ENCODE measurements around the gene LTBP3. TPM values are rescaled to one million over a fixed set of nuclear protein-coding genes. Genes with fewer than 3 reads are reported as not detected.

The LTBP3 gene
- total and polyA plus RNA-seq, 2 donors (not counting 1 experiment from before 2014, with no cell fraction given) = 37.3 to 40.4 TPM

GRCh38 chr11:65599955-65600246, 41.7 kb upstream of the LTBP3 start:
- no peak for TF ChIP-seq EZH2 (IDR thresholded peaks at IDR 0.05; ENCODE audit: low read length, missing control alignments)
- no peak for TF ChIP-seq CTCF (conservative IDR thresholded peaks at IDR 0.05 in 1 of 2, IDR thresholded peaks at IDR 0.05 in 1 of 2; ENCODE audit: low read depth in 1 of 2, low read length in 2 of 2)
- H3K79me2 ChIP-seq (ENCODE audit: control insufficient read depth, insufficient read depth, low read length) = no peaks in the 10 kb centered on the region
- H3K4me2 ChIP-seq (ENCODE audit: extremely low read depth, insufficient read depth, low read length) = no peak overlapping the region
- no peaks in the 10 kb centered on the region for H3K27me3 ChIP-seq (ENCODE audit: control insufficient read depth, insufficient read depth, low read length)
- no peaks in the 10 kb centered on the region for H3K9me3 ChIP-seq (ENCODE audit: control insufficient read depth, insufficient read depth, low read depth, low read length)
- no peaks in the 10 kb centered on the region for H3K4me1 ChIP-seq (ENCODE audit: control insufficient read depth, extremely low read depth, insufficient read depth, low read length)
- H3K9ac ChIP-seq (ENCODE audit: insufficient read depth, low read length) = no peak overlapping the region
- no peak overlapping the region for H3K27ac ChIP-seq (ENCODE audit: insufficient read depth, low read length)
- no peaks in the 10 kb centered on the region for H4K20me1 ChIP-seq (ENCODE audit: control insufficient read depth, extremely low read depth, insufficient read depth, low read length)
- DNase-seq (ENCODE audit: low read depth in 2 of 2) = no peak
- H3K36me3 ChIP-seq (ENCODE audit: control insufficient read depth, insufficient read depth, low read length) = peaks cover 18% of the 10 kb centered on the region
- H2AFZ ChIP-seq (ENCODE audit: low read length) = no peak overlapping the region
- no peak overlapping the region for H3K4me3 ChIP-seq (replicated peaks in 1 of 4; ENCODE audit: control extremely low read depth in 1 of 4, insufficient read depth in 1 of 4, low read depth in 3 of 4, low read length in 4 of 4)

GRCh38 chr11:65599216-65599954, 41.2 kb upstream of the LTBP3 start:
- Histone ChIP-seq H3K9me3 (ENCODE audit: control insufficient read depth, insufficient read depth, low read depth, low read length) (no peaks in the 10 kb centered on the region), H2AFZ (ENCODE audit: low read length) (no peak overlapping the region), H3K27ac (ENCODE audit: insufficient read depth, low read length) (no peak overlapping the region), H3K4me3 (replicated peaks in 1 of 4; ENCODE audit: control extremely low read depth in 1 of 4, insufficient read depth in 1 of 4, low read depth in 3 of 4, low read length in 4 of 4) (no peak overlapping the region), H3K4me2 (ENCODE audit: extremely low read depth, insufficient read depth, low read length) (no peak overlapping the region), H3K27me3 (ENCODE audit: control insufficient read depth, insufficient read depth, low read length) (no peaks in the 10 kb centered on the region), H3K9ac (ENCODE audit: insufficient read depth, low read length) (no peak overlapping the region), H3K79me2 (ENCODE audit: control insufficient read depth, insufficient read depth, low read length) (no peaks in the 10 kb centered on the region), H3K36me3 (ENCODE audit: control insufficient read depth, insufficient read depth, low read length) (peaks cover 16% of the 10 kb centered on the region), H4K20me1 (ENCODE audit: control insufficient read depth, extremely low read depth, insufficient read depth, low read length) (no peaks in the 10 kb centered on the region), H3K4me1 (ENCODE audit: control insufficient read depth, extremely low read depth, insufficient read depth, low read length) (no peaks in the 10 kb centered on the region)
- DNase-seq (ENCODE audit: low read depth in 2 of 2) = no peak
- TF ChIP-seq CTCF (conservative IDR thresholded peaks at IDR 0.05 in 1 of 2, IDR thresholded peaks at IDR 0.05 in 1 of 2; ENCODE audit: low read depth in 1 of 2, low read length in 2 of 2) (no peak), EZH2 (IDR thresholded peaks at IDR 0.05; ENCODE audit: low read length, missing control alignments) (no peak)

DNA sequence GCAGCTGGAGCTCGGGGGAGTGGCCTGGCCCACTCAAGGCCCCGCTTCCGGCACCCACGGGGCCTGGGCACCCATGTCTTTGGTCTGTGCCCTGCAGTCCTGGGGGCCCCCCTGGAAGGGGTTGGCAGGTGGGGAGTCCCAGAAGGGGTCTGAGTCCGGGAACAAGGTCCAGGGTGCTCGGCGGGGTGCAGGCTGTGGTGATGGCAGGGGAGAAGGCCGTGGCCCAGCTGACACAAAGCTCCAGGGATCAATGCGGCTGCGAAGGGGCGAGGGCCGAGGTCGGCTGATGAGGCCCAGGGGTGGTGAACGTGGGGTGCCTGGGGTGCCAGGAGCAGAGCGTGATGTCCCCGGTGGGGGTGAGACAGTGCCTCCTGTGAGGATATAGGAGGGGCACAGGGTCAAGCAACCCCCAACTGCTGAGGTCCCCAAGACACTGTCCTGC, 40.1 kb upstream of the LTBP3 start:
- TF ChIP-seq CTCF (conservative IDR thresholded peaks at IDR 0.05 in 1 of 2, IDR thresholded peaks at IDR 0.05 in 1 of 2; ENCODE audit: low read depth in 1 of 2, low read length in 2 of 2) = no peak
- no peak for TF ChIP-seq EZH2 (IDR thresholded peaks at IDR 0.05; ENCODE audit: low read length, missing control alignments)
- no peak for DNase-seq (ENCODE audit: low read depth in 2 of 2)
- H3K4me1 ChIP-seq (ENCODE audit: control insufficient read depth, extremely low read depth, insufficient read depth, low read length) = no peaks in the 10 kb centered on the region
- no peak overlapping the region for H3K4me3 ChIP-seq (replicated peaks in 1 of 4; ENCODE audit: control extremely low read depth in 1 of 4, insufficient read depth in 1 of 4, low read depth in 3 of 4, low read length in 4 of 4)
- H3K9me3 ChIP-seq (ENCODE audit: control insufficient read depth, insufficient read depth, low read depth, low read length) = no peaks in the 10 kb centered on the region
- H2AFZ ChIP-seq (ENCODE audit: low read length) = no peak overlapping the region
- no peaks in the 10 kb centered on the region for H3K79me2 ChIP-seq (ENCODE audit: control insufficient read depth, insufficient read depth, low read length)
- H3K4me2 ChIP-seq (ENCODE audit: extremely low read depth, insufficient read depth, low read length) = no peak overlapping the region
- H3K9ac ChIP-seq (ENCODE audit: insufficient read depth, low read length) = no peak overlapping the region
- H3K27ac ChIP-seq (ENCODE audit: insufficient read depth, low read length) = no peak overlapping the region
- H4K20me1 ChIP-seq (ENCODE audit: control insufficient read depth, extremely low read depth, insufficient read depth, low read length) = no peaks in the 10 kb centered on the region
- no peaks in the 10 kb centered on the region for H3K27me3 ChIP-seq (ENCODE audit: control insufficient read depth, insufficient read depth, low read length)
- H3K36me3 ChIP-seq (ENCODE audit: control insufficient read depth, insufficient read depth, low read length) = peaks cover 15% of the 10 kb centered on the region
